Measurements from ENCODE around the gene HAVCR2. TPM values are rescaled to one million over a fixed set of nuclear protein-coding genes. Genes with fewer than 3 reads are reported as not detected.

Gene HAVCR2
- total and polyA plus RNA-seq, 2 experiments from 2014 or later: 0.49 TPM; not detected in 1

GRCh38 chr5:157072508-157072907, 36.3 kb downstream of the HAVCR2 start (continued):
- TF ChIP-seq, protein P1, sequence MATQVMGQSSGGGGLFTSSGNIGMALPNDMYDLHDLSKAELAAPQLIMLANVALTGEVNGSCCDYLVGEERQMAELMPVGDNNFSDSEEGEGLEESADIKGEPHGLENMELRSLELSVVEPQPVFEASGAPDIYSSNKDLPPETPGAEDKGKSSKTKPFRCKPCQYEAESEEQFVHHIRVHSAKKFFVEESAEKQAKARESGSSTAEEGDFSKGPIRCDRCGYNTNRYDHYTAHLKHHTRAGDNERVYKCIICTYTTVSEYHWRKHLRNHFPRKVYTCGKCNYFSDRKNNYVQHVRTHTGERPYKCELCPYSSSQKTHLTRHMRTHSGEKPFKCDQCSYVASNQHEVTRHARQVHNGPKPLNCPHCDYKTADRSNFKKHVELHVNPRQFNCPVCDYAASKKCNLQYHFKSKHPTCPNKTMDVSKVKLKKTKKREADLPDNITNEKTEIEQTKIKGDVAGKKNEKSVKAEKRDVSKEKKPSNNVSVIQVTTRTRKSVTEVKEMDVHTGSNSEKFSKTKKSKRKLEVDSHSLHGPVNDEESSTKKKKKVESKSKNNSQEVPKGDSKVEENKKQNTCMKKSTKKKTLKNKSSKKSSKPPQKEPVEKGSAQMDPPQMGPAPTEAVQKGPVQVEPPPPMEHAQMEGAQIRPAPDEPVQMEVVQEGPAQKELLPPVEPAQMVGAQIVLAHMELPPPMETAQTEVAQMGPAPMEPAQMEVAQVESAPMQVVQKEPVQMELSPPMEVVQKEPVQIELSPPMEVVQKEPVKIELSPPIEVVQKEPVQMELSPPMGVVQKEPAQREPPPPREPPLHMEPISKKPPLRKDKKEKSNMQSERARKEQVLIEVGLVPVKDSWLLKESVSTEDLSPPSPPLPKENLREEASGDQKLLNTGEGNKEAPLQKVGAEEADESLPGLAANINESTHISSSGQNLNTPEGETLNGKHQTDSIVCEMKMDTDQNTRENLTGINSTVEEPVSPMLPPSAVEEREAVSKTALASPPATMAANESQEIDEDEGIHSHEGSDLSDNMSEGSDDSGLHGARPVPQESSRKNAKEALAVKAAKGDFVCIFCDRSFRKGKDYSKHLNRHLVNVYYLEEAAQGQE (IDR thresholded peaks at IDR 0.05; ENCODE audit: unreplicated experiment): no peak
- TF ChIP-seq EZH2phosphoT487 (IDR thresholded peaks at IDR 0.05; ENCODE audit: unreplicated experiment): no peak

- H3F3A ChIP-seq (replicated peaks; ENCODE audit: low read depth): no peaks in the 10 kb centered on the region
- no peaks in the 10 kb centered on the region for H3K36me3 Mint-ChIP-seq (ENCODE audit: low read depth)
- peak; percentile 27; the same call in 1 of the 3 replicates for ATAC-seq
- H3K27ac ChIP-seq (ENCODE audit: low read depth): no peak overlapping the region
- H3K9me2 ChIP-seq (ENCODE audit: insufficient read depth): no peaks in the 10 kb centered on the region
- no peaks in the 10 kb centered on the region for H3K79me2 ChIP-seq (replicated peaks; ENCODE audit: insufficient read depth)
- TF ChIP-seq, protein P1 (IDR thresholded peaks at IDR 0.05; ENCODE audit: unreplicated experiment): no peak
- TF ChIP-seq NANOG (IDR thresholded peaks at IDR 0.05; ENCODE audit: borderline replicate concordance) (no peak), POLR2AphosphoS5 (IDR thresholded peaks at IDR 0.05; ENCODE audit: low read depth) (no peak), CTCF (conservative IDR thresholded peaks at IDR 0.05; ENCODE audit: low read depth in 2 of 2) (peak in 1 of 2 experiments; percentile 26; a peak in 1 of 4 replicates)
- no peaks in the 10 kb centered on the region for H3K27me3 ChIP-seq (ENCODE audit: insufficient read depth)
- H3K27me3 Mint-ChIP-seq (ENCODE audit: insufficient read depth, low read depth, poor library complexity): peaks cover 4% of the 10 kb centered on the region
- peak; percentile 21 for DNase-seq (ENCODE audit: low spot score)
- H3K36me3 ChIP-seq (ENCODE audit: insufficient read depth): no peaks in the 10 kb centered on the region
- H3K9me3 Mint-ChIP-seq: peaks cover under 1% of the 10 kb centered on the region; the same call in 2 of the 3 replicates
- 0 out of 2 replicates have a peak overlapping the region, but pooled peaks have one; percentile 6 for H2AFZ ChIP-seq
- H3K4me2 ChIP-seq: no peak overlapping the region
- H3K27ac Mint-ChIP-seq: no peak overlapping the region
- no peaks in the 10 kb centered on the region for H4K20me1 ChIP-seq (replicated peaks; ENCODE audit: insufficient read depth)
- H3K4me1 ChIP-seq (ENCODE audit: insufficient read depth): no peaks in the 10 kb centered on the region
- no peak overlapping the region for H3K4me3 ChIP-seq
- no peak overlapping the region for H3K4me3 Mint-ChIP-seq
- H3K4me1 Mint-ChIP-seq: no peaks in the 10 kb centered on the region
Measured at GRCh38 chr5:157069949-157070348, 38.9 kb downstream of the HAVCR2 start.

All from GM23338 (cell line).